ENCODE measurements around the gene LRIG2.

DNA sequence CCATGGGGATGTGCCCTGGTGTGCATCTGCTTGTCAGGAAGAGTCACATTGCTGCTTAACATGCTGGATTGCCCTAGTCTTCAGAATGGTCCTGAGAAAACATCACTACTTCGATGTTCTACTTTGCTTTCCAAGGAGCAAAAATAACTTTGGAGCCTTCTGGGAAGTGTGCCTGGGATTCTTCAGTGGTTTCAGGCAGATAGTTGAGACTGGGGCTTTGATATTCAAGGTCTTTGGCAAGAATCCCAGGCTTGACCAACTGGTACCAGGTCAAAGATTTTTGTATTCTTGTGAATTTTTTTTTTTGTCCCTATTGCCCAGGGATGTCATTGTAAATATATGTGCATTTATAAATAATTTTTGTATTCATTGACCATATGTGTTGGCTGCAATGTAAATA is 51.4 kb downstream of the LRIG2 start:
- TF ChIP-seq, protein P1, sequence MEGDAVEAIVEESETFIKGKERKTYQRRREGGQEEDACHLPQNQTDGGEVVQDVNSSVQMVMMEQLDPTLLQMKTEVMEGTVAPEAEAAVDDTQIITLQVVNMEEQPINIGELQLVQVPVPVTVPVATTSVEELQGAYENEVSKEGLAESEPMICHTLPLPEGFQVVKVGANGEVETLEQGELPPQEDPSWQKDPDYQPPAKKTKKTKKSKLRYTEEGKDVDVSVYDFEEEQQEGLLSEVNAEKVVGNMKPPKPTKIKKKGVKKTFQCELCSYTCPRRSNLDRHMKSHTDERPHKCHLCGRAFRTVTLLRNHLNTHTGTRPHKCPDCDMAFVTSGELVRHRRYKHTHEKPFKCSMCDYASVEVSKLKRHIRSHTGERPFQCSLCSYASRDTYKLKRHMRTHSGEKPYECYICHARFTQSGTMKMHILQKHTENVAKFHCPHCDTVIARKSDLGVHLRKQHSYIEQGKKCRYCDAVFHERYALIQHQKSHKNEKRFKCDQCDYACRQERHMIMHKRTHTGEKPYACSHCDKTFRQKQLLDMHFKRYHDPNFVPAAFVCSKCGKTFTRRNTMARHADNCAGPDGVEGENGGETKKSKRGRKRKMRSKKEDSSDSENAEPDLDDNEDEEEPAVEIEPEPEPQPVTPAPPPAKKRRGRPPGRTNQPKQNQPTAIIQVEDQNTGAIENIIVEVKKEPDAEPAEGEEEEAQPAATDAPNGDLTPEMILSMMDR (conservative IDR thresholded peaks at IDR 0.05; ENCODE audit: low read depth, low read length): no peak
- no peak for TF ChIP-seq EZH2 (IDR thresholded peaks at IDR 0.05; ENCODE audit: low read length, unreplicated experiment)
- TF ChIP-seq EZH2phosphoT487 (IDR thresholded peaks at IDR 0.05; ENCODE audit: borderline replicate concordance, low read length): no peak

Data from PC-3 (cell line).